Activated CD4-positive, alpha-beta T cell treated with anti-CD3 and anti-CD28 coated beads for 24 hours (primary cell): ENCODE results near the gene SLC25A42.
A peak's percentile ranks its signal among the peaks of the same experiment; 100 is the strongest.
"Not testable (repeated sequence)": the region's sequence is repeated elsewhere in the genome, so short reads cannot be mapped to it uniquely, and the experiment has no call there.

Source experiments
- DNase-seq, 2 donors: peaks; one replicate each; pipeline ENCODE4 v3.0.0-alpha.2; 2020; ENCODE audit warnings: low read depth in 2 of 2

SLC25A42 gene

GRCh38 chr19:19105365-19106055, 41.7 kb downstream of the SLC25A42 start:
- DNase-seq = no peak

GRCh38 chr19:19106056-19106551, 42.3 kb downstream of the SLC25A42 start:
- DNase-seq = no peak

GRCh38 chr19:19106938-19107337, 43.1 kb downstream of the SLC25A42 start:
- not testable (repeated sequence) for DNase-seq

GRCh38 chr19:19107654-19108053, 43.9 kb downstream of the SLC25A42 start:
- no peak for DNase-seq

GRCh38 chr19:19109601-19110000, 45.8 kb downstream of the SLC25A42 start:
- no peak for DNase-seq

GRCh38 chr19:19110410-19111135, 46.8 kb downstream of the SLC25A42 start:
- DNase-seq = no peak

- DNase-seq = no peak
These were observed 47.5 kb downstream of the SLC25A42 start for GRCh38 chr19:19111136-19111835.

GRCh38 chr19:19111967-19112580, 48.3 kb downstream of the SLC25A42 start:
- DNase-seq = no peak

GRCh38 chr19:19113040-19113626, 49.3 kb downstream of the SLC25A42 start:
- DNase-seq = no peak

- DNase-seq = peak; percentile 16 to 36
These were observed 52.2 kb downstream of the SLC25A42 start for GRCh38 chr19:19115954-19116353.

- DNase-seq = no peak
These were observed 55.8 kb downstream of the SLC25A42 start for GRCh38 chr19:19119325-19120237.

GRCh38 chr19:19120308-19121231, 56.8 kb downstream of the SLC25A42 start:
- no peak for DNase-seq

- DNase-seq = no peak
These were observed 57.6 kb downstream of the SLC25A42 start for GRCh38 chr19:19121371-19121770.

- DNase-seq = no peak
These were observed 59.1 kb downstream of the SLC25A42 start for GRCh38 chr19:19122902-19123301.

GRCh38 chr19:19123386-19123785, 59.6 kb downstream of the SLC25A42 start:
- no peak for DNase-seq

GRCh38 chr19:19126102-19126501, 62.3 kb downstream of the SLC25A42 start:
- no peak for DNase-seq

GRCh38 chr19:19131989-19132388, 68.2 kb downstream of the SLC25A42 start:
- DNase-seq = no peak

- DNase-seq = no peak
These were observed 69.1 kb downstream of the SLC25A42 start for GRCh38 chr19:19132912-19133311.

GRCh38 chr19:19133985-19134384, 70.2 kb downstream of the SLC25A42 start:
- DNase-seq = no peak
